ENCODE results near the gene XG. TPM values are rescaled to one million over a fixed set of nuclear protein-coding genes. Genes with fewer than 3 reads are reported as not detected.

The XG gene
- total and polyA plus RNA-seq, 2 of the 4 experiments (the other 2 are of a cell fraction) = under 0.01 TPM; not detected in 1

DNA sequence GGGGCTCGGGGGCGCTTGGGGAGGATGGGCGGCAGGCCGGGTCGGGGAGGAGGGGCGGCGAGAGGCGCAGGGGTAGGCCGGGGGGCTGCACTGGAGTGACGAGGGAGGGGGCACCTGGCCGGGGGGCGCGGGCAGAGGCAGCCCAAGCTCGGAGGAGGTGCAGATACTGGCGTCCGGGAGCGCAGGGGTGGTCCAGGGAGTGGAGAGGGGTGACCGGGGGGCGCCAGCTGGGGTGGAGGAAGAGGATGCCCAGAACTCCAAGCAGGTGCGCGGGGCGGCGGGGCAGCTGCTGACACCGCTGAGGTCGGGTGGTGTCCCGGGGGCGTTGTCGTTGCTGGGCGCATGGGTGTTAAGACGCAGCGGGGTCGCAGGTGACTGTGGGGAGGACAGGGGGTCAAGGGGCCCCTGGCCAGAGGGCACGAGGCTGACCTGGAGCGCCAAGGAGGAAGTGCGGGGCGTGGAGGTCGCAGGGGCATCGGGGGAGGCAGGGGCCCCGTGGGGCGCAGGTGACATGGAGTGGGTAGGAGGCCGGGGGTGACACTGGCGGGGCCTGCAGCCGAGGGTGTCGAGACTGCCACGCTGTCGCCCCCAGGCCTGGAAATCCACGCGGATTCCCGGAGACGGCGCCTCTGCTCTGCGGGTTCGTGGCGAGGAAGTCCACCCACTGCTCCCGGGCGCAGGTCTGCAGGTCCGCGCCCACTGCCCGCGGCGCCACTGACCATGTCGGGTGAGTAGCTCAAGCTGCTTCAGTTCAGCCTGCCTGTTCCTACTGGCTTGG is 77.8 kb downstream of the XG start:
- TF ChIP-seq SMC3 (IDR thresholded peaks at IDR 0.05; ENCODE audit: low read depth, low read length) = no peak
- TF ChIP-seq, protein P1, sequence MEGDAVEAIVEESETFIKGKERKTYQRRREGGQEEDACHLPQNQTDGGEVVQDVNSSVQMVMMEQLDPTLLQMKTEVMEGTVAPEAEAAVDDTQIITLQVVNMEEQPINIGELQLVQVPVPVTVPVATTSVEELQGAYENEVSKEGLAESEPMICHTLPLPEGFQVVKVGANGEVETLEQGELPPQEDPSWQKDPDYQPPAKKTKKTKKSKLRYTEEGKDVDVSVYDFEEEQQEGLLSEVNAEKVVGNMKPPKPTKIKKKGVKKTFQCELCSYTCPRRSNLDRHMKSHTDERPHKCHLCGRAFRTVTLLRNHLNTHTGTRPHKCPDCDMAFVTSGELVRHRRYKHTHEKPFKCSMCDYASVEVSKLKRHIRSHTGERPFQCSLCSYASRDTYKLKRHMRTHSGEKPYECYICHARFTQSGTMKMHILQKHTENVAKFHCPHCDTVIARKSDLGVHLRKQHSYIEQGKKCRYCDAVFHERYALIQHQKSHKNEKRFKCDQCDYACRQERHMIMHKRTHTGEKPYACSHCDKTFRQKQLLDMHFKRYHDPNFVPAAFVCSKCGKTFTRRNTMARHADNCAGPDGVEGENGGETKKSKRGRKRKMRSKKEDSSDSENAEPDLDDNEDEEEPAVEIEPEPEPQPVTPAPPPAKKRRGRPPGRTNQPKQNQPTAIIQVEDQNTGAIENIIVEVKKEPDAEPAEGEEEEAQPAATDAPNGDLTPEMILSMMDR (conservative IDR thresholded peaks at IDR 0.05; ENCODE audit: low read depth, low read length) = no peak
- no peak for TF ChIP-seq FOS (IDR thresholded peaks at IDR 0.05; ENCODE audit: low read depth, low read length)
- TF ChIP-seq USF2 (IDR thresholded peaks at IDR 0.05; ENCODE audit: low read depth, low read length) = no peak
- no peak for TF ChIP-seq MAZ (IDR thresholded peaks at IDR 0.05; ENCODE audit: borderline replicate concordance, low read depth, low read length)
- TF ChIP-seq RAD21 (IDR thresholded peaks at IDR 0.05; ENCODE audit: low read length) = no peak
- no peak for TF ChIP-seq RCOR1 (IDR thresholded peaks at IDR 0.05; ENCODE audit: insufficient replicate concordance, low read length)
- TF ChIP-seq ELK1 (IDR thresholded peaks at IDR 0.05; ENCODE audit: borderline replicate concordance, low read depth, low read length) = no peak
- TF ChIP-seq BHLHE40 (IDR thresholded peaks at IDR 0.05; ENCODE audit: low read depth, low read length) = no peak
- no peak for TF ChIP-seq CEBPB (IDR thresholded peaks at IDR 0.05; ENCODE audit: low read depth, low read length)
- TF ChIP-seq MXI1 (IDR thresholded peaks at IDR 0.05; ENCODE audit: borderline replicate concordance, low read depth, low read length) = no peak
- no peak for TF ChIP-seq NFE2L2 (IDR thresholded peaks at IDR 0.05; ENCODE audit: low read depth, low read length)
- TF ChIP-seq MAFK (IDR thresholded peaks at IDR 0.05; ENCODE audit: low read depth, low read length) = no peak
- no peak overlapping the region for H3K18ac ChIP-seq (ENCODE audit: low read depth, low read length)
- H2BK15ac ChIP-seq (ENCODE audit: low read depth, low read length) = no peak overlapping the region
- no peak overlapping the region for H4K5ac ChIP-seq (ENCODE audit: low read depth, low read length)
- peak overlapping the region; percentile 36; the same call in 1 of the 2 replicates for H3K4me2 ChIP-seq (ENCODE audit: low read depth, low read length)
- WGBS, 2 experiments (ENCODE audit: extremely low coverage in 2 of 2, insufficient read length in 1 of 2) = 15% methylated on average over 40 of the region's 62 CpGs; no CpG with 5 or more reads in 1 of the 2 experiments
- in situ Hi-C loops (cut with MboI; ENCODE audit: low sequenced_read_pairs) (loop anchor here (10.0 kb wide), 1 partner anchor 1185 kb away; no protein-coding TSS in a partner anchor), dilution Hi-C loops (cut with HindIII; ENCODE audit: low sequenced_read_pairs, unreplicated experiment) (no loop called here), intact Hi-C loops (cut with micrococcal nuclease) (no loop called here)
- H3K14ac ChIP-seq (replicated peaks; ENCODE audit: low read depth, low read length) = no peak overlapping the region
- H3K27ac ChIP-seq (ENCODE audit: insufficient read depth, low read length) = no peak overlapping the region; the same call in 1 of the 2 replicates
- peaks cover 4% of the 10 kb centered on the region; the same call in 1 of the 2 replicates for H3K36me3 ChIP-seq (ENCODE audit: control insufficient read depth, insufficient read depth, low read length)
- ChIA-PET POLR2A (ENCODE audit: unreplicated experiment) (no interaction called here), CTCF (no interaction called here)
- H3K27me3 ChIP-seq (ENCODE audit: control insufficient read depth, insufficient read depth, low read length) = no peaks in the 10 kb centered on the region
- no peak for DNase-seq
- H3K9ac ChIP-seq (ENCODE audit: low read depth, low read length) = peak overlapping the region; percentile 18
- H3K4ac ChIP-seq (ENCODE audit: low read depth, low read length) = no peak overlapping the region
- peak overlapping the region; percentile 48 for H3K4me3 ChIP-seq (ENCODE audit: insufficient read depth, low read depth, low read length)
- BruUV-seq (replicated peaks) = no TSS peak
- no peak overlapping the region for H4K91ac ChIP-seq (ENCODE audit: insufficient read depth, low read depth, low read length)
- no peak overlapping the region for H2AK5ac ChIP-seq (ENCODE audit: low read depth, low read length)
- no peak overlapping the region for H3K56ac ChIP-seq (ENCODE audit: extremely low read depth, insufficient read depth, low read length)
- H2BK5ac ChIP-seq (ENCODE audit: low read depth, low read length, poor library complexity, severe bottlenecking) = no peak overlapping the region
- no peaks in the 10 kb centered on the region; the same call in 1 of the 2 replicates for H3K4me1 ChIP-seq (ENCODE audit: control insufficient read depth, insufficient read depth, low read length)
- H4K20me1 ChIP-seq (ENCODE audit: insufficient read depth, low read length) = no peaks in the 10 kb centered on the region
- H4K8ac ChIP-seq (ENCODE audit: low read depth in 2 of 2, low read length in 2 of 2) = no peak overlapping the region
- H2AFZ ChIP-seq (replicated peaks; ENCODE audit: low read length, poor library complexity) = no peak overlapping the region
- H2BK20ac ChIP-seq (ENCODE audit: low read depth, low read length) = no peak overlapping the region
- ATAC-seq (ENCODE audit: low read depth) = no peak
- no peaks in the 10 kb centered on the region for H3K9me1 ChIP-seq (ENCODE audit: insufficient read depth, low read length)
- no peak overlapping the region for H2AK9ac ChIP-seq (replicated peaks; ENCODE audit: low read depth, low read length, poor library complexity)
- H3K23ac ChIP-seq (ENCODE audit: low read depth, low read length) = no peak overlapping the region
- no peak overlapping the region for H2BK120ac ChIP-seq (ENCODE audit: low read depth, low read length)
- H3K79me1 ChIP-seq (ENCODE audit: low read depth in 1 of 2, low read length in 2 of 2) = no peaks in the 10 kb centered on the region
- H3K9me3 ChIP-seq (ENCODE audit: control insufficient read depth, insufficient read depth, low read length) = no peaks in the 10 kb centered on the region

Measured in IMR-90 (cell line).